ENCODE results near the gene SH3RF1. TPM values are rescaled to one million over a fixed set of nuclear protein-coding genes. Genes with fewer than 3 reads are reported as not detected.

SH3RF1 gene
- total and polyA plus RNA-seq, 7 donors = 8.2 to 20.8 (median 12.5) TPM

DNA sequence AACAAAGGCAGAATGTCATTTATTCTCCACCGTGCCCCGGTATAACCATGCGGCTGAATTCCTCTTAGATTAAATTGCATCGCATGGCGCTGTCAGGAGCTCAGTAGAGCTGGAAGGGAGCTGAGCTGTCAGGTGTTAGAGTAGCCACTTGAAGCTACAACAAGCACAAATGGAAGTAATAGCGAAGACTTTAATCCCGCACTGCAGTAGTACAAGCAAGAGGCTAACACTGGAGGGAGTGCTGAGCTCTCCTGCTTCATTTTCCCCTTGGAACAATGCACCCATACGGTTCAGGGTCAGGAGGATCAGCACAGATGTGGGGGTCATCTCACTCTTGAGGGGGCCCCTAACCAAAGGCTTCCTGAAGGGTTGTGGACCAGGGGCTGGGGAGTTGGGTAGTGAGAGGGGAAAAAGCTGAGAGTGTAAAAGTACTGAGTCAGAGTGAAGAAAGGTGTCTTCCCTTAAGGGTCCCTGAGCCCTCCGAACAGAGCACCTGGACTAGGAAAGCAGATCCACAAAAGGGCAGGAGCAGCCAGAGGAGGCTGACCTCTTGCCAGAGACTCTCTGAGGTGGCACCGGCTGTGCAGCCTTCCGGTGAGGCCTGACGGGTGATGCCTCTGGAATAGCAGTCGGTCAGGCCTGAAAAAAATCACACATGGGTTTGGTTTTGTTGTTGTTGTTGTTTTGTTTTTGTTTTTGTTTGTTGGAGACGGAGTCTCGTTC lies 224.7 kb downstream of the SH3RF1 start:
- TF ChIP-seq EP300 (IDR thresholded peaks at IDR 0.05) (no peak), POLR2A (IDR thresholded peaks at IDR 0.05) (no peak), POLR2AphosphoS5 (IDR thresholded peaks at IDR 0.05) (no peak)
- TF ChIP-seq, protein P1, sequence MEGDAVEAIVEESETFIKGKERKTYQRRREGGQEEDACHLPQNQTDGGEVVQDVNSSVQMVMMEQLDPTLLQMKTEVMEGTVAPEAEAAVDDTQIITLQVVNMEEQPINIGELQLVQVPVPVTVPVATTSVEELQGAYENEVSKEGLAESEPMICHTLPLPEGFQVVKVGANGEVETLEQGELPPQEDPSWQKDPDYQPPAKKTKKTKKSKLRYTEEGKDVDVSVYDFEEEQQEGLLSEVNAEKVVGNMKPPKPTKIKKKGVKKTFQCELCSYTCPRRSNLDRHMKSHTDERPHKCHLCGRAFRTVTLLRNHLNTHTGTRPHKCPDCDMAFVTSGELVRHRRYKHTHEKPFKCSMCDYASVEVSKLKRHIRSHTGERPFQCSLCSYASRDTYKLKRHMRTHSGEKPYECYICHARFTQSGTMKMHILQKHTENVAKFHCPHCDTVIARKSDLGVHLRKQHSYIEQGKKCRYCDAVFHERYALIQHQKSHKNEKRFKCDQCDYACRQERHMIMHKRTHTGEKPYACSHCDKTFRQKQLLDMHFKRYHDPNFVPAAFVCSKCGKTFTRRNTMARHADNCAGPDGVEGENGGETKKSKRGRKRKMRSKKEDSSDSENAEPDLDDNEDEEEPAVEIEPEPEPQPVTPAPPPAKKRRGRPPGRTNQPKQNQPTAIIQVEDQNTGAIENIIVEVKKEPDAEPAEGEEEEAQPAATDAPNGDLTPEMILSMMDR (IDR thresholded peaks at IDR 0.05) = no peak
- Histone ChIP-seq H3K27ac (no peak overlapping the region), H3K36me3 (no peaks in the 10 kb centered on the region), H3K9me3 (no peaks in the 10 kb centered on the region), H3K27me3 (no peaks in the 10 kb centered on the region), H3K4me1 (no peaks in the 10 kb centered on the region), H3K4me3 (no peak overlapping the region)
- intact Hi-C loops (cut with DNase I) = no loop called here
- 77 to 78% methylated on average over 15 of the region's 15 CpGs for WGBS, 2 donors
- no peak for DNase-seq

DNA sequence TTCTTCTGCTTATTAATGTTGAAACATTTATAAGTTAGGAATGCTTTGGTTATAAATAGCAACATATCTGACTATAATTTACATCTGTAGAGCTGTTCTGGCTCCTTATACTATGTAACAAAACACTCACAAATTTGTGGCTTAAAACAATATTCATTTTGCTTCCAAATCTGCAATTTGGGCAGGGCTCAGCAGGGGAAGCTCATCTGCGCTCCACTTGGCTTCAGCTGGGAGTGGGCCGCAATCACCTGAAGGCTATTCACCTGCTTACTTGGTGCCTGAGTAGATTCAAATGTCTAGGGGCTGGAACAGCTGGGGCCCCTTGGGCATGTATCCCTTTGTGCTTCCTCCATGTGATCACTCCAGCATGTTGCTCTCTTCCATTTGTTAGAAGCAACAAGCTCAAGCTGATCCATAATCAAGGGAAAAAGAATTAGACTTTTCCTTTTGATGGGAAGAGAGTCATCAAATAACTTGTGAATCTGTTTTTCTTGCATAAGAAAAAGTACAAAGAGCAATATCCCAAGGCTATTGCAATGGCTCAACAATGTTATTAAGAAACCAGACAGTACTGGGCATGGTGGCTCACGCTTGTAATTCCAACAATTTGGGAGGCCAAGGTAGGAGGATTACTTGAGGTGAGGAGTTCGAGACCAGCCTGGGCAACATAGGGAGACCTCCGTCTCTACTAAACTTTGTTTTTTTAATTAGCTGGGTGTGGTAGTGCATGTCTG lies 225.9 kb downstream of the SH3RF1 start:
- no peak for DNase-seq
- no peak for TF ChIP-seq POLR2AphosphoS5 (IDR thresholded peaks at IDR 0.05)
- TF ChIP-seq, protein P1 (IDR thresholded peaks at IDR 0.05) = no peak
- TF ChIP-seq EP300 (IDR thresholded peaks at IDR 0.05) = no peak
- no peak for TF ChIP-seq POLR2A (IDR thresholded peaks at IDR 0.05)
- Histone ChIP-seq H3K27me3 (no peaks in the 10 kb centered on the region), H3K9me3 (no peaks in the 10 kb centered on the region), H3K36me3 (no peaks in the 10 kb centered on the region), H3K27ac (no peak overlapping the region), H3K4me3 (no peak overlapping the region), H3K4me1 (no peaks in the 10 kb centered on the region)
- intact Hi-C loops (cut with DNase I) = no loop called here
- WGBS, 2 donors = 94 to 96% methylated on average over 5 of the region's 5 CpGs

Data from sigmoid colon (tissue), 7 donors.